Measurements from ENCODE around the gene TRMO. TPM values are rescaled to one million over a fixed set of nuclear protein-coding genes. Genes with fewer than 3 reads are reported as not detected.

TRMO gene
- total RNA-seq, 1 experiment from 2014 or later, result 8.6 TPM

GRCh38 chr9:97858393-97858713 lies 63.9 kb downstream of the TRMO start:
- Histone ChIP-seq H2BK12ac (ENCODE audit: insufficient read length, low read depth, low read length) (no peak overlapping the region), H3K4me2 (ENCODE audit: insufficient read depth, insufficient read length, low read length) (peak overlapping the region; percentile 47), H3K9me3 (ENCODE audit: control insufficient read depth, low read depth, low read length) (no peaks in the 10 kb centered on the region), H3K79me1 (ENCODE audit: insufficient read depth, low read depth, low read length, poor library complexity, severe bottlenecking) (no peaks in the 10 kb centered on the region), H2BK120ac (ENCODE audit: low read depth, low read length, poor library complexity, severe bottlenecking) (no peak overlapping the region), H3K27ac (ENCODE audit: insufficient read length, low read depth, low read length) (no peak overlapping the region), H2AFZ (ENCODE audit: low read length) (no peak overlapping the region), H2AK5ac (ENCODE audit: insufficient read length, low read length) (no peak overlapping the region), H3K23me2 (ENCODE audit: insufficient read length, low read depth, low read length, poor library complexity, severe bottlenecking) (peaks cover 4% of the 10 kb centered on the region), H3K27me3 (ENCODE audit: insufficient read depth, low read length) (peaks cover 79% of the 10 kb centered on the region), H4K8ac (replicated peaks; ENCODE audit: insufficient read length, low read depth, low read length) (no peak overlapping the region), H3K9ac (ENCODE audit: extremely low read depth, insufficient read length, low read length) (no peak overlapping the region), H3K4me1 (ENCODE audit: insufficient read depth, low read length) (no peaks in the 10 kb centered on the region; the same call in 1 of the 2 replicates), H3K23ac (ENCODE audit: insufficient read length, low read depth, low read length) (no peak overlapping the region), H2BK5ac (ENCODE audit: insufficient read length, low read length) (no peak overlapping the region), H3K56ac (ENCODE audit: insufficient read length, low read depth, low read length) (no peak overlapping the region), H4K5ac (ENCODE audit: insufficient read length, low read depth, low read length) (no peak overlapping the region), H4K20me1 (ENCODE audit: control insufficient read depth, insufficient read depth, insufficient read length) (no peaks in the 10 kb centered on the region), H2BK20ac (ENCODE audit: low read depth, low read length, poor library complexity, severe bottlenecking) (no peak overlapping the region), H3K4ac (ENCODE audit: low read depth, low read length) (no peak overlapping the region), H4K91ac (ENCODE audit: insufficient read length, low read depth, low read length) (no peak overlapping the region), H2BK15ac (ENCODE audit: low read depth, low read length) (no peak overlapping the region), H3K14ac (ENCODE audit: insufficient read depth, low read length) (no peak overlapping the region; the same call in 1 of the 2 replicates), H3K79me2 (ENCODE audit: insufficient read depth, low read length) (no peaks in the 10 kb centered on the region), H3T11ph (ENCODE audit: low read length) (no peak overlapping the region), H3K18ac (ENCODE audit: insufficient read length, low read depth, low read length) (no peak overlapping the region)
- Mint-ChIP-seq H3K27ac (no peak overlapping the region), H3K4me3 (peak overlapping the region in 1 of 2 experiments; percentile 70; a peak in 3 of 5 replicates), H3K27me3 (ENCODE audit: low read depth) (peaks cover 94% of the 10 kb centered on the region), H3K9me3 (peaks cover 3% of the 10 kb centered on the region in 2 experiments; a peak in 1 of 5 replicates), H3K4me1 (peaks cover 18 to 26% of the 10 kb centered on the region in 2 experiments), H3K36me3 (ENCODE audit: insufficient read depth in 1 of 3, low read depth in 3 of 3) (peaks cover 0 to 1% (median 0%) of the 10 kb centered on the region in 3 experiments; a peak in 3 of 7 replicates)
- TF ChIP-seq CTCF (conservative IDR thresholded peaks at IDR 0.05), result no peak
- no CpG with 5 or more reads among the region's 6 CpGs for WGBS (ENCODE audit: extremely low coverage, insufficient read length, low lambda C conversion rate)
- DNase-seq, result no peak

Data from H9 (cell line).